HepG2 (cell line): Measurements from ENCODE around the gene NOP56. TPM values are rescaled to one million over a fixed set of nuclear protein-coding genes. Genes with fewer than 3 reads are reported as not detected.

ENCODE experiments used
- DMAP1 ChIP-seq: IDR thresholded peaks from 2 replicates; pipeline ENCODE4 v1.6.1; 2016
- EEA1 ChIP-seq: sonication (generic); formaldehyde crosslinking; IDR thresholded peaks from 2 replicates; pipeline ENCODE4 v1.5.1; 2020; ENCODE audit warnings: mild to moderate bottlenecking, missing genetic modification reagents, borderline replicate concordance
- HNRNPLL ChIP-seq: fragments of 200-400 bp; formaldehyde crosslinking; IDR thresholded peaks from 2 replicates; pipeline ENCODE4 v1.6.1; 2017; ENCODE audit warnings: mild to moderate bottlenecking, low read depth, low read length; ENCODE audit not compliant: poor library complexity, severe bottlenecking
- NFATC3 ChIP-seq: sonication (generic); formaldehyde crosslinking; IDR thresholded peaks from 2 replicates; pipeline ENCODE4 v1.5.1; 2020; ENCODE audit warnings: mild to moderate bottlenecking, missing genetic modification reagents
- NFRKB ChIP-seq: fragments of 450-650 bp; IDR thresholded peaks from 2 replicates; pipeline ENCODE4 v1.6.1; 2017
- PAWR ChIP-seq: sonication (generic); formaldehyde crosslinking; IDR thresholded peaks from 2 replicates; pipeline ENCODE4 v1.4.0; 2020; ENCODE audit warnings: missing genetic modification reagents, mild to moderate bottlenecking, borderline replicate concordance
- PRPF4 ChIP-seq: fragments of 200-400 bp; formaldehyde crosslinking; IDR thresholded peaks from 2 replicates; pipeline ENCODE4 v1.6.1; 2016; ENCODE audit warnings: low read length, low read depth; ENCODE audit not compliant: poor library complexity, severe bottlenecking
- YEATS2 ChIP-seq: sonication (generic); formaldehyde crosslinking; IDR thresholded peaks from 2 replicates; pipeline ENCODE4 v1.4.0; 2020; ENCODE audit warnings: missing genetic modification reagents, borderline replicate concordance
- ZNF441 ChIP-seq: sonication (generic); formaldehyde crosslinking; IDR thresholded peaks from 2 replicates; pipeline ENCODE4 v1.7.0; 2021; ENCODE audit warnings: missing genetic modification reagents, borderline replicate concordance
- ZNF468 ChIP-seq: sonication (generic); formaldehyde crosslinking; IDR thresholded peaks from 2 replicates; pipeline ENCODE4 v1.8.0; 2022; ENCODE audit warnings: mild to moderate bottlenecking, moderate library complexity, missing genetic modification reagents
- ZNF552 ChIP-seq: sonication (generic); formaldehyde crosslinking; IDR thresholded peaks from 2 replicates; pipeline ENCODE4 v1.9.0; 2022; ENCODE audit warnings: missing genetic modification reagents, mild to moderate bottlenecking, borderline replicate concordance
- ZNF788 ChIP-seq: sonication (generic); formaldehyde crosslinking; IDR thresholded peaks from 2 replicates; pipeline ENCODE4 v1.5.0; 2020; ENCODE audit warnings: mild to moderate bottlenecking, missing genetic modification reagents, borderline replicate concordance
- polyA plus RNA-seq, 8 experiments: library from polyadenylated mRNA; depleted of rRNA in 3 of 8; stranded (reverse) in 7 of 8; unstranded in 1 of 8; fragments of >200 nt; fragmentation: Illumina TruSeq in 4 of 8; extraction: Trizol in 4 of 8; gene quantifications; 2 replicates each; pipeline versions ENCODE4 v1.2.1 to v1.2.3, GENCODE V29; 2011 to 2016; ENCODE audit warnings: low read depth in 4 of 8, missing spikeins in 1 of 8, mixed read lengths in 1 of 8; ENCODE audit not compliant: insufficient read depth in 1 of 8
- total RNA-seq, 5 experiments: library from RNA; depleted of rRNA; stranded (reverse); fragments of >200 nt; fragmentation: Illumina TruSeq; extraction: Trizol; gene quantifications; 2 replicates each; pipeline ENCODE4 v1.2.3, GENCODE V29; 2016; ENCODE audit warnings: low read depth in 1 of 5
- TF ChIP-seq, protein P1 (sequence below): sonication (generic); formaldehyde crosslinking; IDR thresholded peaks from 2 replicates; pipeline ENCODE4 v1.4.0; 2020; ENCODE audit warnings: missing genetic modification reagents
- TF ChIP-seq, protein P2 (sequence below): sonication (generic); formaldehyde crosslinking; IDR thresholded peaks from 2 replicates; pipeline ENCODE4 v1.4.0; 2020; ENCODE audit warnings: missing genetic modification reagents, mild to moderate bottlenecking, borderline replicate concordance
- TF ChIP-seq, protein P3 (sequence below): sonication (generic); formaldehyde crosslinking; IDR thresholded peaks from 2 replicates; pipeline ENCODE4 v1.4.0; 2020; ENCODE audit warnings: missing genetic modification reagents
- TF ChIP-seq, protein P4 (sequence below): sonication (generic); formaldehyde crosslinking; IDR thresholded peaks from 2 replicates; pipeline ENCODE4 v1.8.0; 2022; ENCODE audit warnings: mild to moderate bottlenecking, missing genetic modification reagents; ENCODE audit not compliant: insufficient replicate concordance

The NOP56 gene
- total and polyA plus RNA-seq, 2 of the 13 experiments (the other 11 are each of a cell fraction or from before 2014, with no cell fraction given): 369 to 1,116 TPM

DNA sequence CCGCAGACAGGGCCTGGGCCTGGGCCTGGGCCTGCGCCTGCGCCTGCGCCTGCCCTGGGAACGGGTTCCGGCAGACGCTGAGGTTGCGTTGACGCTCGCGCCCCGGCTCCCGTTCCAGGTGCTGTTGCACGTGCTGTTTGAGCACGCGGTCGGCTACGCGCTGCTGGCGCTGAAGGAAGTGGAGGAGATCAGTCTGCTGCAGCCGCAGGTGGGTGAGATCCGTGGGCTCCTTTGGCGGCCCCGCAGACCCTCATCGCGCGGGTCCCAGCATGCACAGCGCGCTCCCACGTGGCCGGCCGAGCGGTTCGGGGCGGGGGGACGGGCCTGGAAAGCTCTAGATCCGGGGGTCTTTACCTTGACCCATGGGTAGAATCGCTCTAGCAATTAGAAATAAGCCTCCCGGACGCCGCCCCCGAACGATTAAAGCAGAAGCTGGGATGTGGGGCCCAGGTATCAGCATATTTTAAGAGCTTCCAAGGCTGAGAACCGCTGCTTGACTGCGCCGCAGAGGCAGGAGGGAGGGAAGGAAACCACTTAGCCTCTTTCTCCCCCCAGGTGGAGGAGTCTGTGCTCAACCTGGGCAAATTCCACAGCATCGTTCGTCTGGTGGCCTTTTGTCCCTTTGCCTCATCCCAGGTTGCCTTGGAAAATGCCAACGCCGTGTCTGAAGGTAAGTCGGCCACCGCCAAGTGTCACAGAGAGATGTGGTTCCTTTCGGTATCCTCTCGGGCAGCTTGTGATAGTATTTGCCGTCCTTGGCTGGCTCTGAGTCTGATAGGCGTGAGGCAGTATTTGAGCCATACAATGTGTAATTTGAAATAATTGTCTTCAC, 508 bp downstream of the NOP56 start (continued):
- TF ChIP-seq, protein P1, sequence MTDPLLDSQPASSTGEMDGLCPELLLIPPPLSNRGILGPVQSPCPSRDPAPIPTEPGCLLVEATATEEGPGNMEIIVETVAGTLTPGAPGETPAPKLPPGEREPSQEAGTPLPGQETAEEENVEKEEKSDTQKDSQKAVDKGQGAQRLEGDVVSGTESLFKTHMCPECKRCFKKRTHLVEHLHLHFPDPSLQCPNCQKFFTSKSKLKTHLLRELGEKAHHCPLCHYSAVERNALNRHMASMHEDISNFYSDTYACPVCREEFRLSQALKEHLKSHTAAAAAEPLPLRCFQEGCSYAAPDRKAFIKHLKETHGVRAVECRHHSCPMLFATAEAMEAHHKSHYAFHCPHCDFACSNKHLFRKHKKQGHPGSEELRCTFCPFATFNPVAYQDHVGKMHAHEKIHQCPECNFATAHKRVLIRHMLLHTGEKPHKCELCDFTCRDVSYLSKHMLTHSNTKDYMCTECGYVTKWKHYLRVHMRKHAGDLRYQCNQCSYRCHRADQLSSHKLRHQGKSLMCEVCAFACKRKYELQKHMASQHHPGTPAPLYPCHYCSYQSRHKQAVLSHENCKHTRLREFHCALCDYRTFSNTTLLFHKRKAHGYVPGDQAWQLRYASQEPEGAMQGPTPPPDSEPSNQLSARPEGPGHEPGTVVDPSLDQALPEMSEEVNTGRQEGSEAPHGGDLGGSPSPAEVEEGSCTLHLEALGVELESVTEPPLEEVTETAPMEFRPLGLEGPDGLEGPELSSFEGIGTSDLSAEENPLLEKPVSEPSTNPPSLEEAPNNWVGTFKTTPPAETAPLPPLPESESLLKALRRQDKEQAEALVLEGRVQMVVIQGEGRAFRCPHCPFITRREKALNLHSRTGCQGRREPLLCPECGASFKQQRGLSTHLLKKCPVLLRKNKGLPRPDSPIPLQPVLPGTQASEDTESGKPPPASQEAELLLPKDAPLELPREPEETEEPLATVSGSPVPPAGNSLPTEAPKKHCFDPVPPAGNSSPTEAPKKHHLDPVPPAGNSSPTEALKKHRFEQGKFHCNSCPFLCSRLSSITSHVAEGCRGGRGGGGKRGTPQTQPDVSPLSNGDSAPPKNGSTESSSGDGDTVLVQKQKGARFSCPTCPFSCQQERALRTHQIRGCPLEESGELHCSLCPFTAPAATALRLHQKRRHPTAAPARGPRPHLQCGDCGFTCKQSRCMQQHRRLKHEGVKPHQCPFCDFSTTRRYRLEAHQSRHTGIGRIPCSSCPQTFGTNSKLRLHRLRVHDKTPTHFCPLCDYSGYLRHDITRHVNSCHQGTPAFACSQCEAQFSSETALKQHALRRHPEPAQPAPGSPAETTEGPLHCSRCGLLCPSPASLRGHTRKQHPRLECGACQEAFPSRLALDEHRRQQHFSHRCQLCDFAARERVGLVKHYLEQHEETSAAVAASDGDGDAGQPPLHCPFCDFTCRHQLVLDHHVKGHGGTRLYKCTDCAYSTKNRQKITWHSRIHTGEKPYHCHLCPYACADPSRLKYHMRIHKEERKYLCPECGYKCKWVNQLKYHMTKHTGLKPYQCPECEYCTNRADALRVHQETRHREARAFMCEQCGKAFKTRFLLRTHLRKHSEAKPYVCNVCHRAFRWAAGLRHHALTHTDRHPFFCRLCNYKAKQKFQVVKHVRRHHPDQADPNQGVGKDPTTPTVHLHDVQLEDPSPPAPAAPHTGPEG (CRISPR knock-in tag): no peak
- TF ChIP-seq ZNF441 (peak; percentile 64; the same call in 1 of the 2 replicates), ZNF788 (CRISPR knock-in tag) (peak; percentile 15; the same call in 1 of the 2 replicates), PRPF4 (no peak), NFRKB (no peak), HNRNPLL (no peak), NFATC3 (no peak), PAWR (CRISPR knock-in tag) (0 out of 2 replicates have a peak, but pooled peaks have one; percentile 34), YEATS2 (CRISPR knock-in tag) (peak; percentile 63), DMAP1 (peak; percentile 91), ZNF552 (CRISPR knock-in tag) (no peak), EEA1 (CRISPR knock-in tag) (peak; percentile 81), ZNF468 (peak; percentile 94; the same call in 1 of the 2 replicates)
- TF ChIP-seq, protein P2, sequence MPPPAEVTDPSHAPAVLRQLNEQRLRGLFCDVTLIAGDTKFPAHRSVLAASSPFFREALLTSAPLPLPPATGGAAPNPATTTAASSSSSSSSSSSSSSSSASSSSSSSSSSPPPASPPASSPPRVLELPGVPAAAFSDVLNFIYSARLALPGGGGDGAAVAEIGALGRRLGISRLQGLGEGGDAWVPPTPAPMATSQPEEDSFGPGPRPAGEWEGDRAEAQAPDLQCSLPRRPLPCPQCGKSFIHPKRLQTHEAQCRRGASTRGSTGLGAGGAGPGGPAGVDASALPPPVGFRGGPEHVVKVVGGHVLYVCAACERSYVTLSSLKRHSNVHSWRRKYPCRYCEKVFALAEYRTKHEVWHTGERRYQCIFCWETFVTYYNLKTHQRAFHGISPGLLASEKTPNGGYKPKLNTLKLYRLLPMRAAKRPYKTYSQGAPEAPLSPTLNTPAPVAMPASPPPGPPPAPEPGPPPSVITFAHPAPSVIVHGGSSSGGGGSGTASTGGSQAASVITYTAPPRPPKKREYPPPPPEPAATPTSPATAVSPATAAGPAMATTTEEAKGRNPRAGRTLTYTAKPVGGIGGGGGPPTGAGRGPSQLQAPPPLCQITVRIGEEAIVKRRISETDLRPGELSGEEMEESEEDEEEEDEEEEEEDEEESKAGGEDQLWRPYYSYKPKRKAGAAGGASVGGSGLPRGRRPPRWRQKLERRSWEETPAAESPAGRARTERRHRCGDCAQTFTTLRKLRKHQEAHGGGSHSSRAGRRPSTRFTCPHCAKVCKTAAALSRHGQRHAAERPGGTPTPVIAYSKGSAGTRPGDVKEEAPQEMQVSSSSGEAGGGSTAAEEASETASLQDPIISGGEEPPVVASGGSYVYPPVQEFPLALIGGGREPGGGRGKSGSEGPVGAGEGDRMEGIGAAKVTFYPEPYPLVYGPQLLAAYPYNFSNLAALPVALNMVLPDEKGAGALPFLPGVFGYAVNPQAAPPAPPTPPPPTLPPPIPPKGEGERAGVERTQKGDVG: no peak
- TF ChIP-seq, protein P3, sequence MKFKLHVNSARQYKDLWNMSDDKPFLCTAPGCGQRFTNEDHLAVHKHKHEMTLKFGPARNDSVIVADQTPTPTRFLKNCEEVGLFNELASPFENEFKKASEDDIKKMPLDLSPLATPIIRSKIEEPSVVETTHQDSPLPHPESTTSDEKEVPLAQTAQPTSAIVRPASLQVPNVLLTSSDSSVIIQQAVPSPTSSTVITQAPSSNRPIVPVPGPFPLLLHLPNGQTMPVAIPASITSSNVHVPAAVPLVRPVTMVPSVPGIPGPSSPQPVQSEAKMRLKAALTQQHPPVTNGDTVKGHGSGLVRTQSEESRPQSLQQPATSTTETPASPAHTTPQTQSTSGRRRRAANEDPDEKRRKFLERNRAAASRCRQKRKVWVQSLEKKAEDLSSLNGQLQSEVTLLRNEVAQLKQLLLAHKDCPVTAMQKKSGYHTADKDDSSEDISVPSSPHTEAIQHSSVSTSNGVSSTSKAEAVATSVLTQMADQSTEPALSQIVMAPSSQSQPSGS: no peak; the same call in 1 of the 2 replicates
- TF ChIP-seq, protein P4, sequence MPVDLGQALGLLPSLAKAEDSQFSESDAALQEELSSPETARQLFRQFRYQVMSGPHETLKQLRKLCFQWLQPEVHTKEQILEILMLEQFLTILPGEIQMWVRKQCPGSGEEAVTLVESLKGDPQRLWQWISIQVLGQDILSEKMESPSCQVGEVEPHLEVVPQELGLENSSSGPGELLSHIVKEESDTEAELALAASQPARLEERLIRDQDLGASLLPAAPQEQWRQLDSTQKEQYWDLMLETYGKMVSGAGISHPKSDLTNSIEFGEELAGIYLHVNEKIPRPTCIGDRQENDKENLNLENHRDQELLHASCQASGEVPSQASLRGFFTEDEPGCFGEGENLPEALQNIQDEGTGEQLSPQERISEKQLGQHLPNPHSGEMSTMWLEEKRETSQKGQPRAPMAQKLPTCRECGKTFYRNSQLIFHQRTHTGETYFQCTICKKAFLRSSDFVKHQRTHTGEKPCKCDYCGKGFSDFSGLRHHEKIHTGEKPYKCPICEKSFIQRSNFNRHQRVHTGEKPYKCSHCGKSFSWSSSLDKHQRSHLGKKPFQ (CRISPR knock-in tag): peak; percentile 86
